Ovary (tissue), 3 donors: ENCODE measurements around the gene RPP25.
"Not testable (repeated sequence)": the region's sequence is repeated elsewhere in the genome, so short reads cannot be mapped to it uniquely, and the experiment has no call there.

ENCODE experiments used
- CTCF ChIP-seq, 3 donors: fragments of 450-650 bp in 2 of 3; fragments of 200-600 bp in 1 of 3; IDR thresholded peaks; one replicate each; pipeline versions ENCODE4 v1.5.1 to v1.8.0; 2016 to 2022; ENCODE audit warnings: antibody characterized with exemption in 3 of 3, mild to moderate bottlenecking in 1 of 3
- EP300 ChIP-seq: sonication (generic); formaldehyde crosslinking; IDR thresholded peaks from one replicate; pipeline ENCODE4 v1.6.1; 2017; ENCODE audit warnings: antibody characterized with exemption
- POLR2A ChIP-seq: fragments of 450-650 bp; IDR thresholded peaks from one replicate; pipeline ENCODE4 v1.6.1; 2017; ENCODE audit warnings: antibody characterized with exemption, mild to moderate bottlenecking, moderate library complexity
- donor health status: DM: no; HTN: no; CAD: no.

GRCh38 chr15:74913799-74914198 is 42.8 kb downstream of the RPP25 start:
- not testable (repeated sequence) for TF ChIP-seq EP300; CTCF (IDR thresholded peaks at IDR 0.05); POLR2A
